ENCODE results near the gene BACE2. TPM values are rescaled to one million over a fixed set of nuclear protein-coding genes. Genes with fewer than 3 reads are reported as not detected.

Gene BACE2
- total RNA-seq, 2 donors from 2014 or later, result 9.1 to 16.7 TPM

DNA sequence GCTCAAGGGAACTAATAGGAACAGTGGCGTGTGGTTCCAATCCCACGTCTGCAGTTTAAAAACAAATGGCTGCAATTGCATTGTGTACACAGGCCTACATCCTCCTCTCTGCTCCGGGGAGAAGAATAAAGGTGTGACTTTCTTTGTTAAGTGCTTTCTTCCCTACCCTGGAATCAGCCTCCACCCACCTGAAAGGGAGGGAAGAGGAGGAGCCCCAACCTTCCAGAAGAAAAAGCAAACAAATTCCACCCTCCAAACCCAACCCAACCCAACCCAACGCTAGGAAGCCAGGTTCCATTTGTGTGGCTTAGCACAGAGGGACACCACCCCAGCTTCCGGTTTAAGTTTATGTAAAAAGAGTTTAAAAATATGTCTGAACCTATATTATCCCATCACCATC lies 11.8 kb upstream of the BACE2 start:
- Histone ChIP-seq H3K9me3 (ENCODE audit: control insufficient read depth, low read length) (peaks cover 13% of the 10 kb centered on the region), H3K36me3 (ENCODE audit: control insufficient read depth, insufficient read depth, low read length) (no peaks in the 10 kb centered on the region), H3K4me1 (ENCODE audit: control insufficient read depth, insufficient read depth, low read length) (peaks cover 4% of the 10 kb centered on the region), H3K4me3 (ENCODE audit: low read length) (no peak overlapping the region), H3K27ac (ENCODE audit: low read depth, low read length) (no peak overlapping the region), H3K27me3 (ENCODE audit: control insufficient read depth, insufficient read depth, low read length, poor library complexity, severe bottlenecking) (no peaks in the 10 kb centered on the region), H3K9ac (ENCODE audit: extremely low read depth, low read length, poor library complexity, severe bottlenecking) (no peak overlapping the region)
- WGBS, 2 experiments (ENCODE audit: insufficient coverage in 1 of 2, insufficient read length in 1 of 2), result 82 to 84% methylated on average over 2 of the region's 5 CpGs
- peaks cover 6% of the 10 kb centered on the region for H3K4me1 Mint-ChIP-seq
- no peak for DNase-seq
- H3K9me3 Mint-ChIP-seq, result peaks cover 11% of the 10 kb centered on the region
- no peaks in the 10 kb centered on the region for H3K36me3 Mint-ChIP-seq (ENCODE audit: low read depth)
- H3K27ac Mint-ChIP-seq, result no peak overlapping the region
- H3K4me3 Mint-ChIP-seq, result no peak overlapping the region
- H3K27me3 Mint-ChIP-seq (ENCODE audit: insufficient read depth), result peaks cover 18% of the 10 kb centered on the region
- TF ChIP-seq, protein P1, sequence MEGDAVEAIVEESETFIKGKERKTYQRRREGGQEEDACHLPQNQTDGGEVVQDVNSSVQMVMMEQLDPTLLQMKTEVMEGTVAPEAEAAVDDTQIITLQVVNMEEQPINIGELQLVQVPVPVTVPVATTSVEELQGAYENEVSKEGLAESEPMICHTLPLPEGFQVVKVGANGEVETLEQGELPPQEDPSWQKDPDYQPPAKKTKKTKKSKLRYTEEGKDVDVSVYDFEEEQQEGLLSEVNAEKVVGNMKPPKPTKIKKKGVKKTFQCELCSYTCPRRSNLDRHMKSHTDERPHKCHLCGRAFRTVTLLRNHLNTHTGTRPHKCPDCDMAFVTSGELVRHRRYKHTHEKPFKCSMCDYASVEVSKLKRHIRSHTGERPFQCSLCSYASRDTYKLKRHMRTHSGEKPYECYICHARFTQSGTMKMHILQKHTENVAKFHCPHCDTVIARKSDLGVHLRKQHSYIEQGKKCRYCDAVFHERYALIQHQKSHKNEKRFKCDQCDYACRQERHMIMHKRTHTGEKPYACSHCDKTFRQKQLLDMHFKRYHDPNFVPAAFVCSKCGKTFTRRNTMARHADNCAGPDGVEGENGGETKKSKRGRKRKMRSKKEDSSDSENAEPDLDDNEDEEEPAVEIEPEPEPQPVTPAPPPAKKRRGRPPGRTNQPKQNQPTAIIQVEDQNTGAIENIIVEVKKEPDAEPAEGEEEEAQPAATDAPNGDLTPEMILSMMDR (conservative IDR thresholded peaks at IDR 0.05), result no peak

GRCh38 chr21:41158026-41158425 lies 9.9 kb upstream of the BACE2 start:
- H3K27me3 Mint-ChIP-seq (ENCODE audit: insufficient read depth), result peaks cover 21% of the 10 kb centered on the region
- peaks cover 6% of the 10 kb centered on the region for H3K4me1 Mint-ChIP-seq
- peaks cover 5% of the 10 kb centered on the region for H3K27me3 ChIP-seq (ENCODE audit: control insufficient read depth, insufficient read depth, low read length, poor library complexity, severe bottlenecking)
- H3K4me3 Mint-ChIP-seq, result no peak overlapping the region
- H3K27ac Mint-ChIP-seq, result no peak overlapping the region
- H3K4me1 ChIP-seq (ENCODE audit: control insufficient read depth, insufficient read depth, low read length), result peaks cover 4% of the 10 kb centered on the region
- TF ChIP-seq, protein P1 (conservative IDR thresholded peaks at IDR 0.05), result no peak
- H3K9me3 Mint-ChIP-seq, result peaks cover 11% of the 10 kb centered on the region
- peaks cover 13% of the 10 kb centered on the region for H3K9me3 ChIP-seq (ENCODE audit: control insufficient read depth, low read length)
- H3K36me3 ChIP-seq (ENCODE audit: control insufficient read depth, insufficient read depth, low read length), result no peaks in the 10 kb centered on the region
- H3K4me3 ChIP-seq (ENCODE audit: low read length), result no peak overlapping the region
- no peak overlapping the region for H3K27ac ChIP-seq (ENCODE audit: low read depth, low read length)
- H3K9ac ChIP-seq (ENCODE audit: extremely low read depth, low read length, poor library complexity, severe bottlenecking), result no peak overlapping the region
- 96 to 100% methylated on average over 1 to 2 of the region's 2 CpGs for WGBS, 2 experiments (ENCODE audit: insufficient coverage in 1 of 2, insufficient read length in 1 of 2)
- no peak for DNase-seq
- H3K36me3 Mint-ChIP-seq (ENCODE audit: low read depth), result no peaks in the 10 kb centered on the region

DNA sequence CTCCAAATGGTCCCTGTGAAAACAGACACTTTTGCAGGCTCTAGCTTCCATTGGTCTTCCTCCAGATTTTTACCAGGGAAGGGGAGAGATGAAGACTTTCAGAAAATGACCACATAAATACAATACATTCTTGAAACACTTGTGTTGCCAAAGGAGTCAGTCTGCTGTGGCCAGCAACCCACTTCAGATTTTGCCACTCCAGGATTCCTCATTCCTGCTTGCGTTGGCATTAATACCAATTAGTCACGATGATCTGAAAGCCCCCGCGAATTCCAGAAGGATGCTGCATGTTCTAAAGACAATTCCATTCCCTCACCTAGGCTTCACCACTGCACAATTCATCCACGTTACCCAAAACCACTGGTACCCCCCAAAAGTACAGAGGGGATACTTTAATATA lies 7.9 kb upstream of the BACE2 start:
- H3K9me3 Mint-ChIP-seq, result peaks cover 11% of the 10 kb centered on the region
- Histone ChIP-seq H3K36me3 (ENCODE audit: control insufficient read depth, insufficient read depth, low read length) (no peaks in the 10 kb centered on the region), H3K4me1 (ENCODE audit: control insufficient read depth, insufficient read depth, low read length) (peaks cover 4% of the 10 kb centered on the region), H3K27me3 (ENCODE audit: control insufficient read depth, insufficient read depth, low read length, poor library complexity, severe bottlenecking) (peaks cover 8% of the 10 kb centered on the region), H3K9me3 (ENCODE audit: control insufficient read depth, low read length) (peaks cover 13% of the 10 kb centered on the region), H3K4me3 (ENCODE audit: low read length) (no peak overlapping the region), H3K9ac (ENCODE audit: extremely low read depth, low read length, poor library complexity, severe bottlenecking) (no peak overlapping the region), H3K27ac (ENCODE audit: low read depth, low read length) (no peak overlapping the region)
- H3K4me3 Mint-ChIP-seq, result no peak overlapping the region
- peaks cover 19% of the 10 kb centered on the region for H3K27me3 Mint-ChIP-seq (ENCODE audit: insufficient read depth)
- TF ChIP-seq, protein P1 (conservative IDR thresholded peaks at IDR 0.05), result no peak
- DNase-seq, result no peak
- H3K36me3 Mint-ChIP-seq (ENCODE audit: low read depth), result no peaks in the 10 kb centered on the region
- peaks cover 6% of the 10 kb centered on the region for H3K4me1 Mint-ChIP-seq
- WGBS, 2 experiments (ENCODE audit: insufficient coverage in 1 of 2, insufficient read length in 1 of 2), result 93 to 100% methylated on average over 2 to 4 of the region's 5 CpGs
- H3K27ac Mint-ChIP-seq, result no peak overlapping the region

Data from endodermal cell (in vitro differentiated cells).